Activated naive CD8-positive, alpha-beta T cell (primary cell): ENCODE data around the gene CCDC148.
"Not testable (repeated sequence)": the region's sequence is repeated elsewhere in the genome, so short reads cannot be mapped to it uniquely, and the experiment has no call there.

Experiments used
- H3K27ac Mint-ChIP-seq: one replicate; pipeline ENCODE4 v1.8.0; 2021; ENCODE audit warnings: mixed read lengths
- H3K27me3 Mint-ChIP-seq: one replicate; pipeline ENCODE4 v1.8.0; 2021; ENCODE audit warnings: mixed read lengths
- H3K36me3 Mint-ChIP-seq: one replicate; pipeline ENCODE4 v1.8.0; 2021; ENCODE audit warnings: mixed read lengths
- H3K4me1 Mint-ChIP-seq: one replicate; pipeline ENCODE4 v1.8.0; 2021; ENCODE audit warnings: low read depth, mixed read lengths
- H3K4me3 Mint-ChIP-seq: one replicate; pipeline ENCODE4 v1.8.0; 2021; ENCODE audit warnings: mild to moderate bottlenecking, mixed read lengths
- H3K9me3 Mint-ChIP-seq: one replicate; pipeline ENCODE4 v1.8.0; 2021; ENCODE audit warnings: low read depth, mixed read lengths

The CCDC148 gene

DNA sequence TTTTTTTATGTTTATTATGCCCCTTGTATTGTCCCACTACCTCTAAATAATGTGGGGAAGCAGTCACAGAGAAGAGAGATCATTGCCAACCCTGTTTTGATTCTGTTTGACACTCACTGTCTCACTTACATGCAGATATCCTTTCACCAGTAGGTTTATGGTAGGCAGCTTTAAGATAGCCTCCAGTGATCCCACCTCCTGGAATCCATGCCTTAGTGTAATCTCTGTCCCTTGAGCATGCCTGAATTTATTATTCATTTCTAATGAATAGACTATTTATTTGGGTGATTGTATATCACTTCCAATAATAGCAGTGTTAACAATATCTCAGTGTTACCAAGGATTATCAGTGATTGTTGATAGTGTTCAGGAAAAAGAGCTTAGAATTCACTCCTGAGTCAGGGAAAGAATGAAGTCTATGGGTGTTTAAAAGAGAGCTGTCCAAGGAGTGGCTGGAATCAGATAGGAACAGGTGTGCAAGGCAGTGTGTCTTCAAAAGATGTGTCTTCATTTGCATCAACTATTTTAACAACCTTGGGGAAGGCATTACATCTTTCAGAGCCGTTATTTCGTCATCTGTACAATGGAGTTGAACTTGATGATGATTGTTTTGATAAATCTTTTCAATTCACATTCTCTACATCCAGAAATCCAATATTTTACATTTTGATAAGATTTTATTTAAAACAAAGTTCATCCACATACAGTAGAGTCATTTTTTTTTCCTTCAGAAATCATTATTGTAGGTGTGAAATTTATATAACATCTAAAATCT is 32.1 kb upstream of the CCDC148 start:
- H3K4me1 Mint-ChIP-seq = peaks cover 2% of the 10 kb centered on the region
- H3K27ac Mint-ChIP-seq = no peak overlapping the region
- no peaks in the 10 kb centered on the region for H3K27me3 Mint-ChIP-seq
- H3K9me3 Mint-ChIP-seq = no peaks in the 10 kb centered on the region
- peaks cover 2% of the 10 kb centered on the region for H3K36me3 Mint-ChIP-seq
- no peak overlapping the region for H3K4me3 Mint-ChIP-seq

- H3K4me3 Mint-ChIP-seq = no peak overlapping the region
- H3K9me3 Mint-ChIP-seq = no peaks in the 10 kb centered on the region
- peaks cover 2% of the 10 kb centered on the region for H3K36me3 Mint-ChIP-seq
- H3K27me3 Mint-ChIP-seq = no peaks in the 10 kb centered on the region
- peaks cover 2% of the 10 kb centered on the region for H3K4me1 Mint-ChIP-seq
- H3K27ac Mint-ChIP-seq = no peak overlapping the region
Observed at GRCh38 chr2:158487419-158487818, 30.9 kb upstream of the CCDC148 start.

- Mint-ChIP-seq H3K36me3 (peaks cover 2% of the 10 kb centered on the region), H3K27ac (no peak overlapping the region)
Observed at GRCh38 chr2:158486970-158487325, 30.4 kb upstream of the CCDC148 start.

DNA sequence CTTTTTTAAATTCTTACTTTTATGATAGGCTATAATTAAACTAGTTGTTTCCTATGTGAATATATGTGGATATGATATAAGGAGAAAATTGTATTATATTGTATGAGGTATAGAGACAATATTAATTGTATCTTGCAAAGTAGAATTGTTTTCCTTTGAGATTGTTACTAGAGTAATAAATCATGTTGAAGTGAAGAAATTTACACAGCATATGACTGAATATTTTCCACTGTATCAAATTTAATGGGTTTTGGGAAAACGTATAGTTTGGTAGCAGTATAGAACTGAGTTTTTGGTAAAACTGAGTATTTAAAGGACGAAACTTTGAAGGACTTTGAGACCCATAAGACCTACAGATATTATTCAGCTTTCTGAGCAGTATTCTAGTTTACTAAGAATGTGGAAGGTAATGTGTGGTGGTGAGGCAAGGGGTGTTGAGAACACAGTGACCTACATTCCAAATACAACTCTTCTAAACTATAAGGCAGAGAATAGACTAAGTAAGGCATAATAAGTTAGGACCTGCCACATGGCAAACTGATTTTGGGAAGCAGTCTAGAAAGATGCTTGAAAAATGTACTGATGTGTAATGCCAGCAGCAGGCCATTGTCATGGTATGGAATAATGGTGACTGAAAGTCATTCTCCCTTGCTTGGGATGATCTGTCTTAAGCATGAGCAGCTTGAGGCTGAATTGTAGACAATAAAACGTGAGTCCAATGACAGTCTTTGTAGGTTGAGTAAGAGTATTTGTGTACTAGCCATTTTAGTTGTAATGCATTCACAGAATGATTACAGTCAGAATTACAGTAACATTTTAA is 29.8 kb upstream of the CCDC148 start:
- H3K27ac Mint-ChIP-seq = no peak overlapping the region
- no peaks in the 10 kb centered on the region for H3K27me3 Mint-ChIP-seq
- H3K4me1 Mint-ChIP-seq = peaks cover 2% of the 10 kb centered on the region
- H3K9me3 Mint-ChIP-seq = no peaks in the 10 kb centered on the region
- H3K36me3 Mint-ChIP-seq = peaks cover 2% of the 10 kb centered on the region
- no peak overlapping the region for H3K4me3 Mint-ChIP-seq

More at GRCh38 chr2:158486970-158487325, 30.4 kb upstream of the CCDC148 start:
- Mint-ChIP-seq H3K27me3 (no peaks in the 10 kb centered on the region), H3K4me3 (no peak overlapping the region), H3K4me1 (peaks cover 2% of the 10 kb centered on the region), H3K9me3 (no peaks in the 10 kb centered on the region)

GRCh38 chr2:158484892-158485556 is 28.5 kb upstream of the CCDC148 start:
- peaks cover 2% of the 10 kb centered on the region for H3K4me1 Mint-ChIP-seq
- H3K9me3 Mint-ChIP-seq = no peaks in the 10 kb centered on the region
- H3K27me3 Mint-ChIP-seq = no peaks in the 10 kb centered on the region
- H3K4me3 Mint-ChIP-seq = no peak overlapping the region
- H3K36me3 Mint-ChIP-seq = peaks cover 2% of the 10 kb centered on the region
- no peak overlapping the region for H3K27ac Mint-ChIP-seq

DNA sequence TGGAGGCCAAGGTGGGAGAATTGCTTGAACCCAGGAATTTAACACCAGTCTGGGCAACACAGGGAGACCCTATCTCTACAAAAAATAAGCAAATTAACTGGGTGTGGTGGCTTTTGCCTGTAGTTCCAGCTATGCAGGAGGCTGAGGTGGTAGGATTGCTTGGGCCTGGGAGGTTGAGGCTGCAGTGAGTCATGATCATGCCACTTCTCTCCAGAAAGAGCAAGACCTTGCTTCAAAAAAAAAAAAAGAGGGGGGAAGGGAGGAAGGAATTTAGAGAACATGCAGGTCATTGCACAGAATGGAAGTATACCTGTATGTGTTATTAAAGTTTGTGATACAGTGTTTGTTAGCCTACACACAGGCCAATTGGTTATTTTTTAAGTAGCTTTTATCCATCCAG is 26.0 kb upstream of the CCDC148 start:
- H3K4me3 Mint-ChIP-seq = no peak overlapping the region
- peaks cover 10% of the 10 kb centered on the region for H3K4me1 Mint-ChIP-seq
- H3K27ac Mint-ChIP-seq = no peak overlapping the region
- H3K36me3 Mint-ChIP-seq = no peaks in the 10 kb centered on the region
- no peaks in the 10 kb centered on the region for H3K9me3 Mint-ChIP-seq
- H3K27me3 Mint-ChIP-seq = no peaks in the 10 kb centered on the region

GRCh38 chr2:158481116-158481515 is 24.6 kb upstream of the CCDC148 start:
- peaks cover 21% of the 10 kb centered on the region for H3K4me1 Mint-ChIP-seq
- H3K36me3 Mint-ChIP-seq = no peaks in the 10 kb centered on the region
- no peak overlapping the region for H3K27ac Mint-ChIP-seq
- H3K4me3 Mint-ChIP-seq = no peak overlapping the region
- H3K9me3 Mint-ChIP-seq = no peaks in the 10 kb centered on the region
- no peaks in the 10 kb centered on the region for H3K27me3 Mint-ChIP-seq

GRCh38 chr2:158478816-158479215 is 22.3 kb upstream of the CCDC148 start:
- no peak overlapping the region for H3K27ac Mint-ChIP-seq
- H3K36me3 Mint-ChIP-seq = no peaks in the 10 kb centered on the region
- H3K9me3 Mint-ChIP-seq = no peaks in the 10 kb centered on the region
- peaks cover 22% of the 10 kb centered on the region for H3K4me1 Mint-ChIP-seq
- no peaks in the 10 kb centered on the region for H3K27me3 Mint-ChIP-seq
- H3K4me3 Mint-ChIP-seq = no peak overlapping the region

GRCh38 chr2:158478237-158478636 is 21.7 kb upstream of the CCDC148 start:
- Mint-ChIP-seq H3K36me3 (no peaks in the 10 kb centered on the region), H3K27ac (no peak overlapping the region), H3K4me3 (no peak overlapping the region)

DNA sequence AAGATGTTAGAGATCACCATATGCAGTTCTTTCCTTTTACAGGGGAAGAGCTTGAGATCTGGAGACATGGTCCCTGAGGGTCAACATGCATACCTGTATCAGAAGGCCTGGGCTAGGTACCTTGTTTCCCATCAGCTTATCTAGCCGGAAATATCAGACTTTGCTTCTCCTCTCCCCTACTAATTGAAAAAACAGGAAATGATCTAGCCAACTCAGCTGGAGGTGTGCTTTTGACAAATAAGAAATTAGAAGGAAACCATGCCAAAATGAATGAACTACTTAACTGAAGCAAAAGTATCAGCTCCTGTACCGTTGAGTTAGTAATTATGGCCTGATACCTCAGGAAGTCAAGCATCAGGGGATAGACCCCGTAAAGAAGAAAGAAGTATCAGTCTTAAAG is 20.6 kb upstream of the CCDC148 start:
- Mint-ChIP-seq H3K9me3 (peaks cover 4% of the 10 kb centered on the region), H3K27me3 (no peaks in the 10 kb centered on the region), H3K27ac (peak overlapping the region; percentile 62), H3K4me3 (peak overlapping the region; percentile 59), H3K36me3 (peaks cover 2% of the 10 kb centered on the region), H3K4me1 (peaks cover 22% of the 10 kb centered on the region)

More at GRCh38 chr2:158478237-158478636, 21.7 kb upstream of the CCDC148 start:
- Mint-ChIP-seq H3K4me1 (peaks cover 22% of the 10 kb centered on the region), H3K27me3 (no peaks in the 10 kb centered on the region), H3K9me3 (no peaks in the 10 kb centered on the region)

GRCh38 chr2:158474526-158475011 is 18.0 kb upstream of the CCDC148 start:
- H3K9me3 Mint-ChIP-seq, H3K4me3 Mint-ChIP-seq, H3K27me3 Mint-ChIP-seq, H3K27ac Mint-ChIP-seq: not testable (repeated sequence)
- peaks cover 15% of the 10 kb centered on the region for H3K36me3 Mint-ChIP-seq
- H3K4me1 Mint-ChIP-seq = peaks cover 22% of the 10 kb centered on the region

DNA sequence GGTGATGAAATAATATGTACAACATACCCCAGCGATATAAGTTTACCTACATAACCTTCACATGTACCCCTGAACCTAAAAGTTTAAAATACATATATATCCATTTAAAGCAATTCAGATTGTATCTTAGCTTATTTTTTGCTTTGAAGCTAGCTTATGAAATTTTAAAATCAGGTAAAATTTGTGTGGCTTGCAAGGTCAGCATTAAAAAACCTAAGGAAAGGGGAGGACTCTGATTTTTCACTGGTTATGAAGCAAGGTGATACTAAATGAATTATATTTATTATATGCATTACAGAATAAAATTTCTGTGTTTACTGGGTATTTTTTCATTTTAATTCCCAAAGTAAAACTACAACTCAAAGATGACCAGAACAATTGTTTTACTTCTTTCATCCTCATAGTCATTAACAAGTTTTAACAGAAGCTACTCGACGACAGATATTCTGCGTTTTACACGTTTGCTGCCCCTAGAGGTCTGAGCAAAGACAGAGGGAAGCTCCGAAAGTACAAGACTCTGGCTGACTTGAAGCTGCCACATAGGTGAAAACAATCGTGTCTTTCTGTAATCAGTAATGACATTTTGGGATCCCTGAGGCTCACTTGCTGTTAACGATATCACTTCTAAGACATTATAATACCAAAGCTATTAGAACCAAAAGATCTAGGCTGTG is 17.3 kb upstream of the CCDC148 start:
- no peaks in the 10 kb centered on the region for H3K27me3 Mint-ChIP-seq
- peaks cover 18% of the 10 kb centered on the region for H3K36me3 Mint-ChIP-seq
- H3K9me3 Mint-ChIP-seq = peaks cover 4% of the 10 kb centered on the region
- peaks cover 22% of the 10 kb centered on the region for H3K4me1 Mint-ChIP-seq
- no peak overlapping the region for H3K4me3 Mint-ChIP-seq
- no peak overlapping the region for H3K27ac Mint-ChIP-seq

DNA sequence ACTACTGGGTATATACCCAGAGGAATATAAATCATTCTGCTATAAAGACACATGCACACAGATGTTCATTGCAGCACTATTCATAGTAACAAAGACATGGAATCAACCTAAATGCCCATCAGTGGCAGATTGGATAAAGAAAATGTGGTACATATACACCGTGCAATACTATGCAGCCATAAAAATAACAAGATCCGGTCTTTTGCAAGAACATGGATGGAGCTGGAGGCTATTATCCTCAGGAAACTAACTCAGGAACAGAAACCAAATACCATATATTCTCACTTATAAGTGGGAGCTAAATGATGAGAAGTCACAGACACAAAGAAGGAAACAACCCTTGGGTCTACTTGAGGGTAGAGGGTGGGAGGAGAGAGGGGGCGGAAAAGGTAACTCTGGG is 16.7 kb upstream of the CCDC148 start:
- H3K36me3 Mint-ChIP-seq = peaks cover 18% of the 10 kb centered on the region
- not testable (repeated sequence) for H3K27ac Mint-ChIP-seq

DNA sequence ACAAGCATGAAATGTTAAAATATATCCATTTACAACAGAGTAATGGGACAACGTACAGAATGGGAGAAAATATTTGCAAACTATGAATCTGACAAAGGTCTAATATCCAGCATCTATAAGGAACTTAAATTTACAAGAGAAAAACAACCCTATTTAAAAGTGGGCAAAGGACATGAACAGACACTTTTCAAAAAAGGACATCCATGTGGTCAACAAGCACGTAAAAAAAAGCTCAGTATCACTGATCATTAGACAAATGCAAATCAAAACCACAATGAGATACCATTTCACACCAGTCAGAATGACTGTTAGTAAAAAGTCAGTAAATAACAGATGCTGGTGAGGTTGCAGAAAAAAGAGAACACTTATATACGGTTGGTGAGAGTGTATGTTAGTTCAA is 16.3 kb upstream of the CCDC148 start:
- peaks cover 17% of the 10 kb centered on the region for H3K4me1 Mint-ChIP-seq
- H3K27ac Mint-ChIP-seq = not testable (repeated sequence)

More for the DNA sequence above, 16.7 kb upstream of the CCDC148 start:
- H3K9me3 Mint-ChIP-seq, H3K4me3 Mint-ChIP-seq, H3K27me3 Mint-ChIP-seq: not testable (repeated sequence)
- peaks cover 20% of the 10 kb centered on the region for H3K4me1 Mint-ChIP-seq

More for the DNA sequence above, 16.3 kb upstream of the CCDC148 start:
- not testable (repeated sequence) for H3K9me3 Mint-ChIP-seq, H3K4me3 Mint-ChIP-seq, H3K27me3 Mint-ChIP-seq
- peaks cover 18% of the 10 kb centered on the region for H3K36me3 Mint-ChIP-seq
